ENCODE measurements around the gene GRID1.

DNA sequence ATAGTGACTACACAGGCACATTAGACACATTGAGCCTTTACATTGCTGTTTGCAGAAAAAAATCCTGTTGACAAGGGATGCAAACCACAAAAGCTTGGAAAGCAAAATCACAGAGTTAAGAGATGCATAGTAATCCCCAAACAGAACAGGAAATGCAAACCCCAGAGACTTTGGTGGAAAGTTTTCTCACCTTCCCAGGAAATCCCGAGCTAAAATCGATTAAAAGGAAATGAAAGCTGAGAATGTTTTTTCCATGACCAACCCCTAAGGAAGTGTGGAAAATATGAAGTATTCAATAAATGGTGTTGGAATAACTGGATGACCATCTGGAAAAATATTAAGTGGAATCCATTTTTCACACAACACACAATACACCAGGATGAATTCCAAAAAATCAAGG, 598.7 kb downstream of the GRID1 start:
- TF ChIP-seq, protein P1, sequence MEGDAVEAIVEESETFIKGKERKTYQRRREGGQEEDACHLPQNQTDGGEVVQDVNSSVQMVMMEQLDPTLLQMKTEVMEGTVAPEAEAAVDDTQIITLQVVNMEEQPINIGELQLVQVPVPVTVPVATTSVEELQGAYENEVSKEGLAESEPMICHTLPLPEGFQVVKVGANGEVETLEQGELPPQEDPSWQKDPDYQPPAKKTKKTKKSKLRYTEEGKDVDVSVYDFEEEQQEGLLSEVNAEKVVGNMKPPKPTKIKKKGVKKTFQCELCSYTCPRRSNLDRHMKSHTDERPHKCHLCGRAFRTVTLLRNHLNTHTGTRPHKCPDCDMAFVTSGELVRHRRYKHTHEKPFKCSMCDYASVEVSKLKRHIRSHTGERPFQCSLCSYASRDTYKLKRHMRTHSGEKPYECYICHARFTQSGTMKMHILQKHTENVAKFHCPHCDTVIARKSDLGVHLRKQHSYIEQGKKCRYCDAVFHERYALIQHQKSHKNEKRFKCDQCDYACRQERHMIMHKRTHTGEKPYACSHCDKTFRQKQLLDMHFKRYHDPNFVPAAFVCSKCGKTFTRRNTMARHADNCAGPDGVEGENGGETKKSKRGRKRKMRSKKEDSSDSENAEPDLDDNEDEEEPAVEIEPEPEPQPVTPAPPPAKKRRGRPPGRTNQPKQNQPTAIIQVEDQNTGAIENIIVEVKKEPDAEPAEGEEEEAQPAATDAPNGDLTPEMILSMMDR (IDR thresholded peaks at IDR 0.05) = no peak
- TF ChIP-seq POLR2A (IDR thresholded peaks at IDR 0.05) (no peak), POLR2AphosphoS5 (IDR thresholded peaks at IDR 0.05) (no peak), EP300 (IDR thresholded peaks at IDR 0.05; ENCODE audit: low read depth) (no peak)
